SK-N-SH (cell line): ENCODE data around the gene PPM1A. TPM values are rescaled to one million over a fixed set of nuclear protein-coding genes. Genes with fewer than 3 reads are reported as not detected.

Experiments
- CTCF ChIA-PET: fragments of 300-600, 350-600 bp; formaldehyde crosslinking; extraction: SDS; loops from one replicate; lab custom pipeline; 2021; lab: Yijun Ruan, JAX
- POLR2A ChIA-PET: fragments of 350-600 bp; sonication (Branson Sonifier 250); formaldehyde crosslinking; extraction: SDS; loops from one replicate; lab custom pipeline; 2020; ENCODE audit warnings: antibody characterized with exemption, inconsistent platforms; lab: Yijun Ruan, JAX
- DNase-seq: peaks from one replicate; pipeline ENCODE4 v3.0.0; 2012
- H2AFZ ChIP-seq: fragments of 200-600 bp; sonication (generic); 2 replicates; pipeline ENCODE4 v1.8.1; 2016; ENCODE audit warnings: antibody characterized with exemption, mild to moderate bottlenecking, low read depth
- H3F3A ChIP-seq: fragments of 200-600 bp; sonication (generic); replicated peaks from 2 replicates; pipeline ENCODE3; 2016; ENCODE audit warnings: antibody characterized with exemption, mild to moderate bottlenecking; ENCODE audit not compliant: insufficient read depth
- H3K27ac ChIP-seq, 2 experiments: fragments of 200-500 bp in 1 of 2; fragments of 200-600 bp in 1 of 2; sonication (Bioruptor generic) in 1 of 2; sonication (generic), shearing (Covaris generic) in 1 of 2; 2 replicates each; pipeline versions ENCODE4 v1.5.1 to v1.6.1; 2014 to 2016; ENCODE audit warnings: low read depth in 2 of 2, inconsistent platforms in 1 of 2, low read length in 1 of 2, mild to moderate bottlenecking in 1 of 2, mixed read lengths in 1 of 2
- H3K27me3 ChIP-seq: fragments of 200-600 bp; sonication (generic), shearing (Covaris generic); 2 replicates; pipeline ENCODE4 v1.6.1; 2016; ENCODE audit warnings: mixed run types; ENCODE audit not compliant: insufficient read depth
- H3K36me3 ChIP-seq, 2 experiments: fragments of 200-500 bp in 1 of 2; fragments of 200-600 bp in 1 of 2; sonication (Bioruptor generic) in 1 of 2; sonication (generic) in 1 of 2; replicated peaks in 1 of 2; 2 replicates each; pipeline versions ENCODE3 to v1.5.1; 2014 to 2016; ENCODE audit warnings: low read length in 1 of 2, mild to moderate bottlenecking in 1 of 2; ENCODE audit not compliant: insufficient read depth in 2 of 2, control insufficient read depth in 1 of 2
- H3K4me1 ChIP-seq, 2 experiments: fragments of 200-500 bp in 1 of 2; fragments of 200-600 bp in 1 of 2; sonication (Bioruptor generic) in 1 of 2; sonication (generic), shearing (Covaris generic) in 1 of 2; 2 replicates each; pipeline versions ENCODE4 v1.5.1 to v1.6.1; 2014 to 2016; ENCODE audit warnings: low read depth in 1 of 2, low read length in 1 of 2, mixed run types in 1 of 2; ENCODE audit not compliant: insufficient read depth in 2 of 2, control insufficient read depth in 1 of 2
- H3K4me2 ChIP-seq: fragments of 200-600 bp; sonication (generic), shearing (Covaris generic); 2 replicates; pipeline ENCODE4 v1.6.1; 2017; ENCODE audit warnings: mixed run types
- H3K4me3 ChIP-seq, 2 experiments: fragments of 200-500 bp in 1 of 2; fragments of 200-600 bp in 1 of 2; sonication (Bioruptor generic) in 1 of 2; sonication (generic), shearing (Covaris generic) in 1 of 2; 2 replicates each; pipeline versions ENCODE4 v1.5.1 to v1.8.1; 2014 to 2016; ENCODE audit warnings: low read depth in 2 of 2, inconsistent platforms in 1 of 2, low read length in 1 of 2, mild to moderate bottlenecking in 1 of 2, mixed read lengths in 1 of 2, moderate library complexity in 1 of 2
- H3K79me2 ChIP-seq: fragments of 200-600 bp; sonication (generic); 2 replicates; pipeline ENCODE4 v1.8.1; 2017; ENCODE audit warnings: mild to moderate bottlenecking; ENCODE audit not compliant: insufficient read depth
- H3K9ac ChIP-seq: fragments of 200-600 bp; sonication (generic); 2 replicates; pipeline ENCODE4 v1.6.1; 2017; ENCODE audit warnings: mixed run types
- H3K9me2 ChIP-seq: fragments of 200-600 bp; sonication (generic); 2 replicates; pipeline ENCODE4 v1.6.1; 2017; ENCODE audit warnings: mixed run types
- H3K9me3 ChIP-seq: fragments of 200-600 bp; sonication (generic); 2 replicates; pipeline ENCODE4 v1.6.1; 2017; ENCODE audit warnings: mixed run types, mild to moderate bottlenecking, moderate library complexity
- H4K20me1 ChIP-seq: fragments of 200-600 bp; sonication (generic); 2 replicates; pipeline ENCODE4 v1.6.1; 2017; ENCODE audit warnings: mild to moderate bottlenecking, mixed run types; ENCODE audit not compliant: insufficient read depth
- EP300 ChIP-seq, 2 experiments: IDR thresholded peaks; 2 replicates each; pipeline versions ENCODE4 v1.4.0 to v1.6.1; 2012; ENCODE audit warnings: borderline replicate concordance in 1 of 2, low read depth in 1 of 2, low read length in 1 of 2
- GATA2 ChIP-seq: sonication (generic); formaldehyde crosslinking; IDR thresholded peaks from 2 replicates; pipeline ENCODE4 v1.5.0; 2020; ENCODE audit warnings: mild to moderate bottlenecking, missing genetic modification reagents
- JUND ChIP-seq: IDR thresholded peaks from 2 replicates; pipeline ENCODE4 v1.4.0; 2012
- MEF2A ChIP-seq: IDR thresholded peaks from 2 replicates; pipeline ENCODE4 v1.4.0; 2012; ENCODE audit warnings: low read depth, borderline replicate concordance
- MXI1 ChIP-seq: IDR thresholded peaks from 2 replicates; pipeline ENCODE4 v1.6.1; 2012; ENCODE audit warnings: mild to moderate bottlenecking, low read depth, low read length, improper control_type of control experiment
- NRF1 ChIP-seq: IDR thresholded peaks from 2 replicates; pipeline ENCODE4 v1.6.1; 2012; ENCODE audit warnings: low read depth, mild to moderate bottlenecking, low read length
- POLR2AphosphoS5 ChIP-seq: IDR thresholded peaks from 2 replicates; pipeline ENCODE4 v1.6.1; 2012; ENCODE audit warnings: low read depth, low read length
- SMC3 ChIP-seq: IDR thresholded peaks from 2 replicates; pipeline ENCODE4 v1.6.1; 2012; ENCODE audit warnings: low read depth, low read length, improper control_type of control experiment
- YY1 ChIP-seq: IDR thresholded peaks from 2 replicates; pipeline ENCODE4 v1.4.0; 2012; ENCODE audit warnings: low read depth, mild to moderate bottlenecking
- WGBS: methylation state at CpG from one replicate; pipeline ENCODE4 v1.1.6; 2017; ENCODE audit warnings: low lambda C conversion rate; 5-methylcytosine and 5-hydroxymethylcytosine counted together
- polyA plus RNA-seq, 3 experiments: library from polyadenylated mRNA; depleted of rRNA; stranded (reverse); fragments of >200 nt; gene quantifications; 2 replicates each; pipeline ENCODE4 v1.2.3, GENCODE V29; 2012
- TF ChIP-seq, protein P1 (sequence below): IDR thresholded peaks from 2 replicates; pipeline ENCODE4; 2012
- TF ChIP-seq, protein P2 (sequence below): fragments of 150-350 bp; IDR thresholded peaks from 2 replicates; pipeline ENCODE4 v1.6.1; 2017; ENCODE audit warnings: antibody characterized with exemption, low read length, low read depth, borderline replicate concordance
- TF ChIP-seq, protein P3 (sequence below): IDR thresholded peaks from 2 replicates; pipeline ENCODE4 v1.4.0; 2012; ENCODE audit warnings: low read depth, borderline replicate concordance
- TF ChIP-seq, protein P4 (sequence below): IDR thresholded peaks from 2 replicates; pipeline ENCODE4 v1.6.1; 2012; ENCODE audit warnings: mild to moderate bottlenecking, low read depth, low read length, moderate library complexity
- TF ChIP-seq, protein P5 (sequence below): fragments of 150-350 bp; IDR thresholded peaks from 2 replicates; pipeline ENCODE4 v1.6.1; 2016; ENCODE audit warnings: mild to moderate bottlenecking, low read depth, low read length
- TF ChIP-seq, protein P6 (sequence below): IDR thresholded peaks from 2 replicates; pipeline ENCODE4 v1.4.0; 2012; ENCODE audit warnings: low read depth, borderline replicate concordance

PPM1A gene
- polyA plus RNA-seq, 1 of the 3 experiments (the other 2 are of a cell fraction) = 12.3 TPM

DNA sequence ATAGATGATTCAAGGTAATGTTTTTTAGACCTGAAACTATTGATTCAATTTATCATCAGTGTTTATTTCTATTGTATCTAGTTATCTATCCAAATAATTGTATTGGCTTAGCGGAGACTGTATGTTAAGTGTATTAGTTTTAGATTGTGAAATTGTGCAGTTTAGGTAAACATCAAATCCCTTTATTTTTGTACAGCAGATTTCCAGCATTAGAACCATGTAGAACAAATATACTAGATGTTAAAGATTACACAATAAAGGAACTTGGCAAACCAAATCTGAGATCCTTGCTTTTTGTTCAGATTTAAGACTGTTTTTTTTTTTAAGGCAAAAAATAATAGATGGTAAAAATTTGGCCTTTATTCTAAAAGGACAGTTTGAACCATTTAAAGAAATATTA is 39.3 kb downstream of the PPM1A start:
- Histone ChIP-seq H3K79me2 (peaks cover 7% of the 10 kb centered on the region; the same call in 1 of the 2 replicates), H3K27ac (no peak overlapping the region), H3K4me1 (peaks cover 0 to 2% of the 10 kb centered on the region in 2 experiments; a peak in 2 of 4 replicates), H3K9me3 (no peaks in the 10 kb centered on the region), H3K27me3 (no peaks in the 10 kb centered on the region), H4K20me1 (no peaks in the 10 kb centered on the region), H2AFZ (no peak overlapping the region)
- DNase-seq = no peak
- WGBS = 98% methylated on average over 1 of the region's 1 CpG
- CTCF ChIA-PET = interaction anchor here (1.7 kb wide), 1 partner anchor 104 kb away, joined by 5 read pairs; no protein-coding TSS in a partner anchor
- no peak for TF ChIP-seq MEF2A
- TF ChIP-seq, protein P1, sequence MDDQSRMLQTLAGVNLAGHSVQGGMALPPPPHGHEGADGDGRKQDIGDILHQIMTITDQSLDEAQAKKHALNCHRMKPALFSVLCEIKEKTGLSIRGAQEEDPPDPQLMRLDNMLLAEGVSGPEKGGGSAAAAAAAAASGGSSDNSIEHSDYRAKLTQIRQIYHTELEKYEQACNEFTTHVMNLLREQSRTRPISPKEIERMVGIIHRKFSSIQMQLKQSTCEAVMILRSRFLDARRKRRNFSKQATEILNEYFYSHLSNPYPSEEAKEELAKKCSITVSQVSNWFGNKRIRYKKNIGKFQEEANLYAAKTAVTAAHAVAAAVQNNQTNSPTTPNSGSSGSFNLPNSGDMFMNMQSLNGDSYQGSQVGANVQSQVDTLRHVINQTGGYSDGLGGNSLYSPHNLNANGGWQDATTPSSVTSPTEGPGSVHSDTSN = no peak
- TF ChIP-seq, protein P2, sequence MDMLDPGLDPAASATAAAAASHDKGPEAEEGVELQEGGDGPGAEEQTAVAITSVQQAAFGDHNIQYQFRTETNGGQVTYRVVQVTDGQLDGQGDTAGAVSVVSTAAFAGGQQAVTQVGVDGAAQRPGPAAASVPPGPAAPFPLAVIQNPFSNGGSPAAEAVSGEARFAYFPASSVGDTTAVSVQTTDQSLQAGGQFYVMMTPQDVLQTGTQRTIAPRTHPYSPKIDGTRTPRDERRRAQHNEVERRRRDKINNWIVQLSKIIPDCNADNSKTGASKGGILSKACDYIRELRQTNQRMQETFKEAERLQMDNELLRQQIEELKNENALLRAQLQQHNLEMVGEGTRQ = no peak
- TF ChIP-seq, all 33 proteins: peak for 0
- H3F3A ChIP-seq = peaks cover 10% of the 10 kb centered on the region
- H3K4me3 ChIP-seq = no peak overlapping the region
- no peak overlapping the region for H3K9ac ChIP-seq
- H3K4me2 ChIP-seq = no peak overlapping the region
- peaks cover 66 to 74% of the 10 kb centered on the region in 2 experiments for H3K36me3 ChIP-seq
- H3K9me2 ChIP-seq = no peaks in the 10 kb centered on the region; the same call in 1 of the 2 replicates
- POLR2A ChIA-PET = no interaction called here

DNA sequence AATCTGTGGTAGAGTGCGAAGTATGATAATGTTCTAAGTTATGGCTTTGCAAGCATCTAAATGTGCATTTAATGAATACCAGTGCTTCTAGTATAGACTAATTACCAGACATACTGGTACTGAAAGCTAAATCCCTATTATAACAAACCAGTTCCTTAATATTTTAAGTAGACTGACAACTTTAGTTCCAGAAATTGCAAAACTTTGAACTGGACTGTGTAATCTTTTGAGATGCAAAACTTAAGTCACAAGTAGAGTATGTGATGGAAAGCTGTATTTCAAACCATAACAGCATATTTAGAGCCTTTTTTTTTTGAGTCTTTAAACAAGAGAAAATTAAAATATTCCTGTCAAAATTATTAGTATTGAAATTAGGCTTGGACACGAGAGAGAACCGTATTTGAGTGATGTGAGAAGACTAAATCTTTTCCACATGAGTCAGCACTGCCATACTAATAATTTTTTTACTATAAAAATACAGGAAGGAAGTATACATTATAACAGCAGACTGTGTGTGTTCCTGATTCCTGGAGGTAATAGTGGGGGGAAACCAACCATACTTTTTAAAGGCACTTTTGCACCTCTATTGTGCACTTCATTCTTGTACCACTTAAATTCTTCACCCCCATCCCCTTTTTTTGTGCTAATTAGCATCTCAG is 45.5 kb downstream of the PPM1A start:
- H3K27ac ChIP-seq = no peak overlapping the region
- no peak overlapping the region for H3K4me2 ChIP-seq
- CTCF ChIA-PET = no interaction called here
- no peaks in the 10 kb centered on the region for H3K79me2 ChIP-seq
- no peaks in the 10 kb centered on the region; the same call in 1 of the 2 replicates for H3K9me2 ChIP-seq
- no peak overlapping the region for H3K4me3 ChIP-seq
- H3K27me3 ChIP-seq = no peaks in the 10 kb centered on the region
- H2AFZ ChIP-seq = no peak overlapping the region
- H3K9ac ChIP-seq = no peak overlapping the region
- POLR2A ChIA-PET = no interaction called here
- WGBS = 62% methylated on average over 3 of the region's 3 CpGs
- no peak for DNase-seq
- H4K20me1 ChIP-seq = no peaks in the 10 kb centered on the region
- peaks cover 15% of the 10 kb centered on the region for H3F3A ChIP-seq
- H3K4me1 ChIP-seq = peaks cover 0 to 13% of the 10 kb centered on the region in 2 experiments; a peak in 2 of 4 replicates
- H3K36me3 ChIP-seq = peaks cover 61 to 74% of the 10 kb centered on the region in 2 experiments
- no peaks in the 10 kb centered on the region for H3K9me3 ChIP-seq
- TF ChIP-seq, protein P3, sequence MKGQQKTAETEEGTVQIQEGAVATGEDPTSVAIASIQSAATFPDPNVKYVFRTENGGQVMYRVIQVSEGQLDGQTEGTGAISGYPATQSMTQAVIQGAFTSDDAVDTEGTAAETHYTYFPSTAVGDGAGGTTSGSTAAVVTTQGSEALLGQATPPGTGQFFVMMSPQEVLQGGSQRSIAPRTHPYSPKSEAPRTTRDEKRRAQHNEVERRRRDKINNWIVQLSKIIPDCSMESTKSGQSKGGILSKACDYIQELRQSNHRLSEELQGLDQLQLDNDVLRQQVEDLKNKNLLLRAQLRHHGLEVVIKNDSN = no peak
- TF ChIP-seq, protein P4, sequence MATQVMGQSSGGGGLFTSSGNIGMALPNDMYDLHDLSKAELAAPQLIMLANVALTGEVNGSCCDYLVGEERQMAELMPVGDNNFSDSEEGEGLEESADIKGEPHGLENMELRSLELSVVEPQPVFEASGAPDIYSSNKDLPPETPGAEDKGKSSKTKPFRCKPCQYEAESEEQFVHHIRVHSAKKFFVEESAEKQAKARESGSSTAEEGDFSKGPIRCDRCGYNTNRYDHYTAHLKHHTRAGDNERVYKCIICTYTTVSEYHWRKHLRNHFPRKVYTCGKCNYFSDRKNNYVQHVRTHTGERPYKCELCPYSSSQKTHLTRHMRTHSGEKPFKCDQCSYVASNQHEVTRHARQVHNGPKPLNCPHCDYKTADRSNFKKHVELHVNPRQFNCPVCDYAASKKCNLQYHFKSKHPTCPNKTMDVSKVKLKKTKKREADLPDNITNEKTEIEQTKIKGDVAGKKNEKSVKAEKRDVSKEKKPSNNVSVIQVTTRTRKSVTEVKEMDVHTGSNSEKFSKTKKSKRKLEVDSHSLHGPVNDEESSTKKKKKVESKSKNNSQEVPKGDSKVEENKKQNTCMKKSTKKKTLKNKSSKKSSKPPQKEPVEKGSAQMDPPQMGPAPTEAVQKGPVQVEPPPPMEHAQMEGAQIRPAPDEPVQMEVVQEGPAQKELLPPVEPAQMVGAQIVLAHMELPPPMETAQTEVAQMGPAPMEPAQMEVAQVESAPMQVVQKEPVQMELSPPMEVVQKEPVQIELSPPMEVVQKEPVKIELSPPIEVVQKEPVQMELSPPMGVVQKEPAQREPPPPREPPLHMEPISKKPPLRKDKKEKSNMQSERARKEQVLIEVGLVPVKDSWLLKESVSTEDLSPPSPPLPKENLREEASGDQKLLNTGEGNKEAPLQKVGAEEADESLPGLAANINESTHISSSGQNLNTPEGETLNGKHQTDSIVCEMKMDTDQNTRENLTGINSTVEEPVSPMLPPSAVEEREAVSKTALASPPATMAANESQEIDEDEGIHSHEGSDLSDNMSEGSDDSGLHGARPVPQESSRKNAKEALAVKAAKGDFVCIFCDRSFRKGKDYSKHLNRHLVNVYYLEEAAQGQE = no peak
- TF ChIP-seq JUND (no peak), MXI1 (no peak), POLR2AphosphoS5 (no peak), GATA2 (CRISPR knock-in tag) (no peak), NRF1 (no peak), SMC3 (no peak), MEF2A (no peak), EP300 (IDR thresholded peaks at IDR 0.05; ENCODE audit: borderline replicate concordance in 1 of 2, low read depth in 1 of 2, low read length in 1 of 2) (no peak), YY1 (no peak)
- TF ChIP-seq, protein P5, sequence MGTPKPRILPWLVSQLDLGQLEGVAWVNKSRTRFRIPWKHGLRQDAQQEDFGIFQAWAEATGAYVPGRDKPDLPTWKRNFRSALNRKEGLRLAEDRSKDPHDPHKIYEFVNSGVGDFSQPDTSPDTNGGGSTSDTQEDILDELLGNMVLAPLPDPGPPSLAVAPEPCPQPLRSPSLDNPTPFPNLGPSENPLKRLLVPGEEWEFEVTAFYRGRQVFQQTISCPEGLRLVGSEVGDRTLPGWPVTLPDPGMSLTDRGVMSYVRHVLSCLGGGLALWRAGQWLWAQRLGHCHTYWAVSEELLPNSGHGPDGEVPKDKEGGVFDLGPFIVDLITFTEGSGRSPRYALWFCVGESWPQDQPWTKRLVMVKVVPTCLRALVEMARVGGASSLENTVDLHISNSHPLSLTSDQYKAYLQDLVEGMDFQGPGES = no peak
- TF ChIP-seq, protein P6, sequence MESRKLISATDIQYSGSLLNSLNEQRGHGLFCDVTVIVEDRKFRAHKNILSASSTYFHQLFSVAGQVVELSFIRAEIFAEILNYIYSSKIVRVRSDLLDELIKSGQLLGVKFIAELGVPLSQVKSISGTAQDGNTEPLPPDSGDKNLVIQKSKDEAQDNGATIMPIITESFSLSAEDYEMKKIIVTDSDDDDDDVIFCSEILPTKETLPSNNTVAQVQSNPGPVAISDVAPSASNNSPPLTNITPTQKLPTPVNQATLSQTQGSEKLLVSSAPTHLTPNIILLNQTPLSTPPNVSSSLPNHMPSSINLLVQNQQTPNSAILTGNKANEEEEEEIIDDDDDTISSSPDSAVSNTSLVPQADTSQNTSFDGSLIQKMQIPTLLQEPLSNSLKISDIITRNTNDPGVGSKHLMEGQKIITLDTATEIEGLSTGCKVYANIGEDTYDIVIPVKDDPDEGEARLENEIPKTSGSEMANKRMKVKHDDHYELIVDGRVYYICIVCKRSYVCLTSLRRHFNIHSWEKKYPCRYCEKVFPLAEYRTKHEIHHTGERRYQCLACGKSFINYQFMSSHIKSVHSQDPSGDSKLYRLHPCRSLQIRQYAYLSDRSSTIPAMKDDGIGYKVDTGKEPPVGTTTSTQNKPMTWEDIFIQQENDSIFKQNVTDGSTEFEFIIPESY = no peak
